Mucosa of rectum (tissue), 2 donors: ENCODE measurements around the gene PADI2.

Experiments used
- H3K27ac ChIP-seq, 2 donors: one replicate each; pipeline ENCODE4 v1.7.0; 2013; ENCODE audit warnings: inconsistent platforms in 2 of 2, low read depth in 2 of 2, low read length in 2 of 2
- H3K27me3 ChIP-seq, 2 donors: one replicate each; pipeline ENCODE4 v1.7.0; 2013; ENCODE audit warnings: low read length in 2 of 2; ENCODE audit not compliant: control insufficient read depth in 2 of 2, insufficient read depth in 2 of 2
- H3K36me3 ChIP-seq, 2 donors: one replicate each; pipeline ENCODE4 v1.7.0; 2013; ENCODE audit warnings: low read length in 2 of 2; ENCODE audit not compliant: control insufficient read depth in 2 of 2, insufficient read depth in 2 of 2
- H3K4me1 ChIP-seq, 2 donors: one replicate each; pipeline ENCODE4 v1.7.0; 2013; ENCODE audit warnings: low read length in 2 of 2, mild to moderate bottlenecking in 1 of 2; ENCODE audit not compliant: control insufficient read depth in 2 of 2, insufficient read depth in 2 of 2
- H3K4me3 ChIP-seq, 2 donors: one replicate each; pipeline ENCODE4 v1.7.0; 2013; ENCODE audit warnings: low read length in 2 of 2
- H3K9ac ChIP-seq, 2 donors: one replicate each; pipeline ENCODE4 v1.7.0; 2013; ENCODE audit warnings: low read length in 2 of 2, low read depth in 1 of 2, mild to moderate bottlenecking in 1 of 2
- H3K9me3 ChIP-seq, 2 donors: one replicate each; pipeline ENCODE4 v1.7.0; 2013; ENCODE audit warnings: low read length in 2 of 2; ENCODE audit not compliant: control insufficient read depth in 2 of 2
- donor health status: healthy.
- donor health status: Normal muscosa, but diverticular disease.

Gene PADI2

GRCh38 chr1:17139637-17140036 lies 20.4 kb upstream of the PADI2 start:
- Histone ChIP-seq H3K9ac (no peak overlapping the region), H3K36me3 (no peaks in the 10 kb centered on the region), H3K4me1 (peaks cover 0 to 1% of the 10 kb centered on the region in 2 donors), H3K4me3 (no peak overlapping the region), H3K9me3 (no peaks in the 10 kb centered on the region), H3K27ac (no peak overlapping the region), H3K27me3 (peaks cover 2 to 4% of the 10 kb centered on the region in 2 donors)

- Histone ChIP-seq H3K36me3 (no peaks in the 10 kb centered on the region), H3K27me3 (peaks cover 2 to 4% of the 10 kb centered on the region in 2 donors), H3K9me3 (no peaks in the 10 kb centered on the region), H3K27ac (no peak overlapping the region), H3K4me3 (no peak overlapping the region), H3K4me1 (peaks cover 0 to 2% of the 10 kb centered on the region in 2 donors), H3K9ac (no peak overlapping the region)
Measured at GRCh38 chr1:17137441-17137840, 18.2 kb upstream of the PADI2 start.

- Histone ChIP-seq H3K36me3 (no peaks in the 10 kb centered on the region), H3K4me3 (no peak overlapping the region), H3K27ac (no peak overlapping the region), H3K4me1 (peaks cover 0 to 2% of the 10 kb centered on the region in 2 donors), H3K9ac (no peak overlapping the region), H3K27me3 (peaks cover 2 to 4% of the 10 kb centered on the region in 2 donors), H3K9me3 (no peaks in the 10 kb centered on the region)
Measured at GRCh38 chr1:17136936-17137335, 17.7 kb upstream of the PADI2 start.

- no peak overlapping the region for H3K27ac ChIP-seq
- no peak overlapping the region for H3K9ac ChIP-seq
- H3K4me1 ChIP-seq = peaks cover 0 to 2% of the 10 kb centered on the region in 2 donors
- H3K9me3 ChIP-seq = no peaks in the 10 kb centered on the region
- peaks cover 2 to 4% of the 10 kb centered on the region in 2 donors for H3K27me3 ChIP-seq
- H3K4me3 ChIP-seq = no peak overlapping the region
- no peaks in the 10 kb centered on the region for H3K36me3 ChIP-seq
Measured at GRCh38 chr1:17136145-17136544, 16.9 kb upstream of the PADI2 start.

- H3K9me3 ChIP-seq = no peaks in the 10 kb centered on the region
- peaks cover 0 to 2% of the 10 kb centered on the region in 2 donors for H3K4me1 ChIP-seq
- peaks cover 2 to 4% of the 10 kb centered on the region in 2 donors for H3K27me3 ChIP-seq
- H3K9ac ChIP-seq = no peak overlapping the region
- no peak overlapping the region for H3K4me3 ChIP-seq
- no peaks in the 10 kb centered on the region for H3K36me3 ChIP-seq
- H3K27ac ChIP-seq = no peak overlapping the region
Measured at GRCh38 chr1:17135530-17135929, 16.3 kb upstream of the PADI2 start.

GRCh38 chr1:17134724-17135123 lies 15.5 kb upstream of the PADI2 start:
- Histone ChIP-seq H3K4me1 (peaks cover 0 to 2% of the 10 kb centered on the region in 2 donors), H3K9ac (no peak overlapping the region)

GRCh38 chr1:17134034-17134433 lies 14.8 kb upstream of the PADI2 start:
- no peaks in the 10 kb centered on the region for H3K36me3 ChIP-seq
- H3K27ac ChIP-seq = no peak overlapping the region
- H3K4me3 ChIP-seq = no peak overlapping the region
- peaks cover 0 to 2% of the 10 kb centered on the region in 2 donors for H3K4me1 ChIP-seq
- H3K9ac ChIP-seq = no peak overlapping the region
- no peaks in the 10 kb centered on the region for H3K9me3 ChIP-seq
- H3K27me3 ChIP-seq = peaks cover 2 to 4% of the 10 kb centered on the region in 2 donors

More at GRCh38 chr1:17134724-17135123, 15.5 kb upstream of the PADI2 start:
- no peak overlapping the region for H3K4me3 ChIP-seq
- H3K27me3 ChIP-seq = peaks cover 2 to 4% of the 10 kb centered on the region in 2 donors
- no peaks in the 10 kb centered on the region for H3K9me3 ChIP-seq
- no peak overlapping the region for H3K27ac ChIP-seq
- no peaks in the 10 kb centered on the region for H3K36me3 ChIP-seq

GRCh38 chr1:17130138-17130635 lies 10.9 kb upstream of the PADI2 start:
- Histone ChIP-seq H3K9me3 (no peaks in the 10 kb centered on the region), H3K27me3 (peaks cover 0 to 2% of the 10 kb centered on the region in 2 donors), H3K27ac (no peak overlapping the region), H3K4me1 (peaks cover 2 to 3% of the 10 kb centered on the region in 2 donors), H3K9ac (no peak overlapping the region), H3K4me3 (no peak overlapping the region), H3K36me3 (no peaks in the 10 kb centered on the region)

- no peak overlapping the region for H3K27ac ChIP-seq
- H3K4me1 ChIP-seq = peaks cover 0 to 3% of the 10 kb centered on the region in 2 donors
- no peaks in the 10 kb centered on the region for H3K27me3 ChIP-seq
- H3K36me3 ChIP-seq = no peaks in the 10 kb centered on the region
- no peak overlapping the region for H3K9ac ChIP-seq
- H3K9me3 ChIP-seq = no peaks in the 10 kb centered on the region
- no peak overlapping the region for H3K4me3 ChIP-seq
Measured at GRCh38 chr1:17128361-17128760, 9.1 kb upstream of the PADI2 start.

- no peaks in the 10 kb centered on the region for H3K36me3 ChIP-seq
- H3K27ac ChIP-seq = no peak overlapping the region
- peak overlapping the region in 1 of 2 donors; percentile 19 for H3K9ac ChIP-seq
- H3K27me3 ChIP-seq = no peaks in the 10 kb centered on the region
- peaks cover 19 to 22% of the 10 kb centered on the region in 2 donors for H3K4me1 ChIP-seq
- no peaks in the 10 kb centered on the region for H3K9me3 ChIP-seq
- H3K4me3 ChIP-seq = no peak overlapping the region
Measured at GRCh38 chr1:17125756-17126237, 6.5 kb upstream of the PADI2 start.
